DMS79 (cell line): ENCODE data around the gene DCLRE1C.
"Not testable (repeated sequence)": the region's sequence is repeated elsewhere in the genome, so short reads cannot be mapped to it uniquely, and the experiment has no call there.

Experiments used
- DNase-seq: peaks from one replicate; lab custom pipeline; 2025; lab: John Stamatoyannopoulos, UW

Gene DCLRE1C

GRCh38 chr10:14945108-14945507, 8.8 kb downstream of the DCLRE1C start:
- no peak for DNase-seq

DNA sequence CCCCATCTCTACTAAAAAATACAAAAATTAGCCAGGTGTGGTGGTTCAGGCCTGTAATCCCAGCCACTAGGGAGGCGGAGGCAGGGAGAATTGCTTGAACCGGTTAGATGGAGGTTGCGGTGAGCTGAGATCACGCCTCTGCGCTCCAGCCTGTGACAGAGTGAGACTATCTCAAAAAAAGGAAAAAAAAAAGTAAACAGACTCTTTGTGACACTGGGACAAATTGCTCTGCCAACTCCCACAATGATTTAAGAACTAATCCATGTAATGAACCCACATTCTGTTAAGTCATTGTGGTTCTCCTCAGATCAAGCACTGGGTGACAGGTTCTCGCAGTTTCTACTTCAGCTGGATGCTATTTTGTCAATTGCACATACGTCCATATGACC, 11.0 kb downstream of the DCLRE1C start:
- not testable (repeated sequence) for DNase-seq

DNA sequence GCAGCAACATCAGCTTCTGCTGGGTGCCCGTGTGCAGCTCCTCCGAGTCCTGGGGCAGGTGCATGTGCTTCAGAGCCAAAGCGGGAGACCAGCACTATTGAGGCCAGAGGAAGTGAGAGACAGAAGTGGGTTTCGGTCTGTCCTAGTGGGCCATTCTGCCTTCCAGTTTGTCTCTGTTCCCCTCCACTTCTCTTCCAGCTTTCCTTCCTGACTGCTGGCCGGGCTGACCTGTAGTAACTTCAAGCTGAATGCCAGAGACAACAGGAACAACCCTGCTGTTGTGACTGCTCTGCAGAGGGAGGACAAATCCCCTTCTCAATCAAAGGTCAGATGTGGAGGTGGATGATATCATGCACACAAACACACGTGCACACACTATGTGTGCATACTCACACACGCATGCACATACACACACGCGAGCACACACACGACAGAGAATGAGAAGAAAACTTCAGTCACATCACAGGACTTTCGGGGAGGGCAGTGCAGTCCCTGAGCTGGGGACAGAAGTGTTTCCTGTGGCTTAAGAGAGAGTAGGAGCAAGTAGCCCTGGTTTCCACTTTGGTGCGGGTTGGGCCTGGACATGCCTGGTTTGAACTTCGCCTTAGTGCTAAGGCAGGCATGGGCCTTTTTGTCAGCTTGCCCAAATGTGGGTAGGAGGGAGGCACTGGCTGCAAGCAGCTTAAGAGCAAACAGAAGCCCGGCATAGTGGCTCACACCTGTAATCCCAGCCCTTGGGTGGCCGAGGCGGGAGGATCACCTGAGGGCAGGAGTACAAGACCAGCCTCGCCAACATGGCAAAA, 11.5 kb downstream of the DCLRE1C start:
- not testable (repeated sequence) for DNase-seq

DNA sequence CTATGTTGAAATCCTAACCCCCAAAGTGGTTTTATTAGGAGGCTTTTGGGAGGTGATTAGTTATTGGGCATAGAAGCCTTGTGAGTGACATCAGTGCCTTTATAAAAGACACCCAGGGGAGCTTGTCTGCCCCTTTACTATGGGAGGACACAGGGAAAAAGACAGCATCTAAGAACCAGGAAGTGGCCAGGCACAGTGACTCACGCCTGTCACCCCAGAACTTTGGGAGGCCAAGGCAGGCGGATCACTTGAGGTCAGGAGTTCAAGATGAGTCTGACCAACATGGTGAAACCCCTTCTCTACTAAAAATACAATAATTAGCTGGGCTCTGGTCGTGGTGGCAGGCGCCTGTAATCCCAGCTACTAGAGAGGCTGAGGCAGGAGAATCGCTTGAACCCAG, 14.9 kb downstream of the DCLRE1C start:
- not testable (repeated sequence) for DNase-seq

DNA sequence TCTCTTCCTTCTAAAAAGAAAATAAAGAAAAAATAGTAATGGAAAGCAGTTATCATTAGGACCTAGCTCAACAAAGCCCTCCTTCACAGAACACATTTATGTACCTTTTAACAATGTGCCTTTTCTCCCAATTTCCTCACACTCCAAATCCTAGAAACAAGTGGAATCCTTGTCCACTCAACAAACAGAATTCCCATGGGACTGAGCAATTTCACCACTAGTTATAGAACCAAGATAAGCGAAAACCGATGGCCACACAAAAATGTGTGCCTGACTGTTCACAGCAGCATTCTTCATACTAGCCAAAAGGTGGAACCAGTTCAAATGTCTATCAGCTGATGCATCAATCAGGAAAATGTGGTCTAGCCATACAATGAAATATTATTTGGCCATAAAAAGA, 17.3 kb downstream of the DCLRE1C start:
- DNase-seq = no peak

DNA sequence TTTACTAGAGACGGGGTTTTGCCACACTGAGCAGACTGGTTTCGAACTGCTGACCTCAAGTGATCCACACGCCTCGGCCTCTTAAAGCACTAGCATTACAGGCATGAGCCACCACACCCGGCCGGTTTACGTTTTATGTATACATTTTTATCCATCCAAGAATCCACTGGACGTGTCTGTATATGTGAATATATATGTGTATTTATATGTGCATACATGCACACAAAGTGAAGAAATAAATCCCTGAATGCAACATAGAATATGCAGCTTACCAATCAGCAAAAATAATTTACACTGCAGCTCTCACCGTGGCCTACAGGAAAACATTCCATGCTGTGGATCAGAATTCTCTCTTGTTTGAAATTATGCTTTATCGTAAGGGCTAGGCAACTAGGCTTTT, 23.3 kb downstream of the DCLRE1C start:
- DNase-seq = no peak

DNA sequence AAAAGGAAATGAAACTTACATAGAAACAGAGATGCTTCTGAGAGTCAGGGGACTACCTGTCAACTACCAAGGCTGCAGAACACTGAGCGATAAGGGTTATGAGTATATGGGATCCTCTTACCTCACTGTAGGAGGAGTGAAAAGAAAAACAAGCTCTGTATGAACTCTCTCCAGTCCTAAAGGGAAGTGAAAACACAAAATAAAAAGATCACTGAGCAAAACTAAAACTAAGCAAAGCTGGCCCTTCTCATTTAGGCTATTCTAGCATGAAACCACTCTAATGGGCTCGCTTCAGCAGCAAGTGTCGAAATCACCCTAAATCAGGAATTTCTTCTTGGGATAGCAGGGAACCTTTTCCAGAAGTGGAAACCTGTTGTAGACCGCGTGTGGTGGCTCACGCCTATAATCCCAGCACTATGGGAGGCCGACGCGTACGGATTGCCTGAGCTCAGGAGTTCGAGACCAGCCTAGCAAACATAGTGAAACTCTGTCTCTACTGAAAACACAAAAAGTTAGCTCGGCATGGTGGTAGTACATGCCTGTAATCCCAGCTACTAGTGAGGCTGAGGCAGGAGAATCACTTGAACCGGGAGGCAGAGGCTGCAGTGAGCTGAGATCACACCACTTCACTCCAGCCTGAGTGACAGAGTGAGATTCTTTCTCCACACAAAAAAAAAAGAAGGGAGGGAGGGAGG, 27.0 kb downstream of the DCLRE1C start:
- DNase-seq = no peak

DNA sequence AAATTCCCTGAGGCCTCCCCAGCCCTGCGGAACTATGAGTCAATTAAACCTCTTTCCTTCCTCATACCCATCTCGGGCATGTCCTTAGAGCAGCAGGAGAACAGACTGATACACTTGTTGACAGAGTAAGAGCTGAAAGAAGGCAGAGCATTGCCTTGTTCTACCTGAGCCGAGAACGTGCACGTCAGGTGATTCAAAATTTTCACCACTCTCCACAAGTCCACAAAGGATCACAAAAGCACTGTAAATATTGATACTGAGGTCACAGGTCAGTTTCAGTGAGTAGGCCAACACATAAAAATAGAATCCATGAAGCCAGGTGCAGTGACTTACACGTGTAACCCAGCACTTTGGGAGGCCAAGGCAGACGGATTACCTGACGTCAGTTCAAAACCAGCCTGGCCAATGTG, 27.8 kb downstream of the DCLRE1C start:
- DNase-seq = no peak

- no peak for DNase-seq
These were observed 28.6 kb downstream of the DCLRE1C start for GRCh38 chr10:14925268-14925667.

GRCh38 chr10:14924013-14924412, 29.9 kb downstream of the DCLRE1C start:
- no peak for DNase-seq

DNA sequence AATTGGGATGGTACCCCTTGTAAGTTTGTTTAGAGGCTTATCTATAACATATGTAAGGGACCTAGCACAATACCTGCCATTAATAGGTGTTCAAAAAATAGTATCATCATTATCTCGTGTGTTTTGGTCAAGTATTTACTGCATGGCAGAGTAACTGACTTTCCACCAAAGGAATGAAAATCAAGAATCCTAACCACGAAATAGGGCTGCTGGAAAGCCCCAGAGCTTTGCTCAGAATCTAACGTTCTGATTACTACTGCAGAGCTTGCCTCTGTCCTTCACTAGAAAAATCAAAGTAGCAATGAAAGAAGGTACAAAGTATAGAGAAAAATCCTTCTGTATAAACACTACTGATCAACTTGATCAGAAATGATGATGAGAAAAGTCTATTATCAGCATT, 34.9 kb downstream of the DCLRE1C start:
- no peak for DNase-seq

GRCh38 chr10:14917827-14918226, 36.1 kb downstream of the DCLRE1C start:
- DNase-seq = no peak

- no peak for DNase-seq
These were observed 37.3 kb downstream of the DCLRE1C start for GRCh38 chr10:14916600-14916999.

DNA sequence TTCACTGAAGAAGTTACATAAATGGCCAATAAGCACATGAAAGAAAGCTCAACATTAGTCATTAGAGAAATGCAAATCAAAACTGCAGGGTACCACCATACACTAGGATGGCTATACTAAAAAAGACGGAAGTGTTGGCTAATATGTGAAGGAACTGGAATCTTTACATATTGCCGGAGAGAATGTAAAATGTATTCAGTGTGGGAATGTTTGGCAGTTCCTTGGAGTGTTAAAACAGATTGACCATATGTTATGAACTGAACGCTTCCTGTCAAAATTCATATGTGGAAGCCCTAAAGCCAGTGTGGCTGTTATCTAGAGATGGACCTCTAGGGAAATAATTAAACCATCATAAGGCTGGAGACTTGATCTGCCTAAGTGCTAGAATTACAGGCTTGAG, 42.1 kb downstream of the DCLRE1C start:
- DNase-seq = no peak

- DNase-seq = no peak
These were observed 42.9 kb downstream of the DCLRE1C start for GRCh38 chr10:14910953-14911352.

GRCh38 chr10:14909101-14909500, 44.8 kb downstream of the DCLRE1C start:
- no peak for DNase-seq

- DNase-seq = not testable (repeated sequence)
These were observed 46.3 kb downstream of the DCLRE1C start for GRCh38 chr10:14907591-14907990.

DNA sequence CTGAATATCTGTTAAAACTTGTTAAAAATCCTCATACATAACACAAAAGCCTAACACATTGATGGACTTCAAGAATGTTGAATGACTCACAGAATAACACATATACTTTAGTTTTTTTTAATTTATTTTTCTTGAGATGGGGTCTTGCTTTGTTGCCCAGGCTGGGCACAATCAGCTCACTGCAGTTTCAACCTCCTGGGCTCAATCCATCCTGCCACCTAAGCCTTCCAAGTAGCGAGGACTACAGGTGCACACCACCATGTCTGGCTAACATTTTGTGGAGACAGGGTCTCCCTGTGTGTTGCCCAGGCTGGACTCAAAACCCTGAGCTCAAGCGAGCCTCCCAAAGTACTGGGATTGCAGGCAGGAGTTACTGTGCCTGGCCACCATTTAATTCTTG, 47.1 kb downstream of the DCLRE1C start:
- no peak for DNase-seq

DNA sequence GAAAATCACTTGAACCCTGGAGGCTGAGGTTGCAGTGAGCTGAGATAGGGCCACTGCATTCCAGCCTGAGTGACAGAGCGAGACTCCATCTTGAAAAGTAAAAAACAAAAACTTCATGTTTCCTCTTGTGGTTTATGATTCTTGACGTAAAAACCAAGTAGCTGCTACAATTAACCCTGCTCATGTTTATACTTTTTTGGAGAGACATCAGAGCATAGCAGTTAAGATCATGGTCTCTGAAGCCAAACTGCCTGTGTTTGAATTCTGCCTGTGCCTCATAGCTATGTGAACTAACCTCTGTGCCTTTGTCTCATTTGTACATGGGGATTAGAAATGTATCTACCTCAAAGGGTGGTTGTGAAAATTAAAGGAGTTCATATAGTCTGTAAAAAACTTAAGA, 48.0 kb downstream of the DCLRE1C start:
- no peak for DNase-seq

DNA sequence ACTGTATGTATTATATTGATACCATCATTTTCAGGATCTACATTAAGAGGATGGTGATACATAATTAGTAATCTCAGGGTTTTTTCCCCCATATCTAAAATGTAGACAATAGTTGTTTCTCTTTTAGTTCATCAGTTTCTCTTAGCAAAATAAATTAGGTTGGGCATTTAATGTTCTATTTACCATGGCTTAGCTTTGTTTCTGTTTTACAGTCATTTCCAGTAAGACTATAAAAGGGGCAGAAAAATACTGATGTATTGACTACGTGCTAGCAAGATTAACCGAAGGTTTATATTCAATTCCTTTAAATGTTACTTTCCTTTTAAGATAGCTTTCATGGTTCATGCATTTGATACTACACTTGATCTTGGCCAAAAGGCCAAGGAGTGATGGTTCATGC, 49.0 kb downstream of the DCLRE1C start:
- DNase-seq = no peak

DNA sequence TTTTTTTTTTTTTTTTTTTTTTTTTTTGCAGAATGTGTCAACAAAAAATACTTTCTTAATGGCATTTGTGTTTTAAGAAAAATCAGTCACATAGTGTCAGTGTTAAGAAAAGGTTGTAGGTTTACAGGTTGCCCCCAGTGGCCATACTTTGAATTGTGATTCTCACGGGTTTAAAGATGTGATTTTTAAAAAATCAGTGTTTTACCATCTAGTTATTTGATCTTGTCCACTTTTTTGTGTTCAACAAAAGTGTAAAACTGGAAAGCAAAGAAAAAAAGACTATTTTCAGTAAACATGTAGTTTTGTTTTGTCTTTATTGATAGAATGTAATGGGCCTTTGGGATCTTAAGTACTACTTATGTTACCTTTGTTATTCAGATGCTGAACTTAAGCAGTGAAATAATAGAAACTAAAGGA, 49.6 kb downstream of the DCLRE1C start:
- DNase-seq = no peak

DNA sequence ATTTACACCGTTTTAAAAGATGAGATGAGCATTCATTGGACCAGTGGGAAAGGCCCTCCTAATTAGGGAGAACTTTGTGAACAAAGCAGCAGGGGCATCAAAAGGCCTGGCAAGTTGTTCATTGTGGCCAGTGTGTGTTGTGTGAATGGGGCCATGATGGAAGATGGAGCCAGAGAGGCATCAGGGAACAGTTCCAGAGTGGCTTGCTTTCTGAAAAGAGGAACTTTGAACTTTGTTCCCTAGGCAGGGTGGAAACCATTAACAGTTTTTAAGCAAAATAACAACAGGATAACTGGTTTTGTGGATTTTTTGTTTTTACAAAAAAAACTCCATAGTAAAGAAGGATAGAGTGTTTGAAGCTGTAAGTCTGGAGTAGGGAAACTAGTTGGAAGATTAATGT, 62.7 kb downstream of the DCLRE1C start:
- DNase-seq = no peak

DNA sequence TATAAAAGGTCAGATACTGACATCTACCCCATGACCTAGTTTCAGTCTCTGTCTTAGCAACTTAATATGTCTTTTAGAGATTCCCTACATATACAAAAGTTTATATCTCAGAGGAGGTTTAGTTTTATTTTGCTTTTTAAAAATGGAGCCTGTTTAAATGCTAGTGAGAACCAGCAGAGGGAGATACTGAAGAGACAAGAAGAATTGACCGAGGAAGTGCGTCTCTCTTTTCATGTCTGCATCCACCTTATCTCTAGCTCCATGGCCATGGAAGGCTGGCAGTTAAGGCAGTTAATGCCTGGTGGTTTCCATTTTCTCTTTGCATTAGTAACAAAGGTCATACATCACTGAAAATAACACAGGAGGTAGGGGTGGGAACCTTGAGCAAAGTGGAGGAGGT, 64.6 kb downstream of the DCLRE1C start:
- no peak for DNase-seq

- no peak for DNase-seq
These were observed 69.8 kb downstream of the DCLRE1C start for GRCh38 chr10:14884082-14884481.
